Prostate gland (tissue), 2 donors: ENCODE measurements around the gene RGS11. TPM values are rescaled to one million over a fixed set of nuclear protein-coding genes. Genes with fewer than 3 reads are reported as not detected.

ENCODE experiments used
- DNase-seq: peaks from one replicate; pipeline ENCODE4 v3.0.0-alpha.2; 2019; ENCODE audit warnings: low spot score
- H3K27ac ChIP-seq, 2 donors: fragments of 200-600 bp; sonication (generic); 2 replicates each; pipeline ENCODE4 v1.5.1; 2017 to 2019
- H3K27me3 ChIP-seq: fragments of 200-600 bp; sonication (generic); replicated peaks from 2 replicates; pipeline ENCODE4 v1.5.1; 2019; ENCODE audit not compliant: insufficient read depth
- H3K36me3 ChIP-seq, 2 donors: fragments of 200-600 bp; sonication (generic); 1 replicate in 1 of 2; 2 replicates in 1 of 2; pipeline versions ENCODE4 v1.5.1 to v1.8.1; 2017 to 2019
- H3K4me1 ChIP-seq: fragments of 200-600 bp; sonication (generic); replicated peaks from 2 replicates; pipeline ENCODE4 v1.5.1; 2019
- H3K4me3 ChIP-seq, 2 donors: fragments of 200-600 bp; sonication (generic); 2 replicates each; pipeline ENCODE4 v1.5.1; 2017 to 2019
- H3K9me3 ChIP-seq: fragments of 200-600 bp; sonication (generic); 2 replicates; pipeline ENCODE4 v1.5.1; 2017
- CTCF ChIP-seq, 4 experiments: fragments of 200-600 bp in 2 of 4; fragments of 450-650 bp in 2 of 4; sonication (generic) in 2 of 4; IDR thresholded peaks; 1 replicate in 3 of 4; 2 replicates in 1 of 4; pipeline ENCODE4 v1.5.1; 2016 to 2019; ENCODE audit warnings: antibody characterized with exemption in 4 of 4, mild to moderate bottlenecking in 2 of 4, moderate library complexity in 2 of 4
- POLR2A ChIP-seq: fragments of 450-650 bp; IDR thresholded peaks from one replicate; pipeline ENCODE4 v1.6.1; 2016; ENCODE audit warnings: antibody characterized with exemption, mild to moderate bottlenecking
- POLR2AphosphoS5 ChIP-seq: sonication (generic); formaldehyde crosslinking; IDR thresholded peaks from one replicate; pipeline ENCODE4 v1.6.1; 2017; ENCODE audit warnings: antibody characterized with exemption
- WGBS: methylation state at CpG from one replicate; pipeline ENCODE4 v1.1.5; 2018; 5-methylcytosine and 5-hydroxymethylcytosine counted together
- intact Hi-C: fragments of 100-400 bp; cut with DNase I; formaldehyde crosslinking; loops from one replicate; pipeline ENCODE4 v1.14.2; 2022
- total RNA-seq, 2 donors: library from RNA; depleted of rRNA; stranded (reverse); fragments of >200 nt; gene quantifications; one replicate each; pipeline ENCODE4 v1.1.0, GENCODE V29; 2016

RGS11 gene
- total RNA-seq, 2 donors from 2014 or later, result 2.3 to 5.9 TPM

GRCh38 chr16:284204-285120 is 8.7 kb upstream of the RGS11 start:
- H3K4me3 ChIP-seq, result no peak overlapping the region
- H3K4me1 ChIP-seq, result peaks cover 5% of the 10 kb centered on the region
- H3K27me3 ChIP-seq, result peaks cover 6% of the 10 kb centered on the region
- no peaks in the 10 kb centered on the region for H3K36me3 ChIP-seq
- no peak for DNase-seq
- no peaks in the 10 kb centered on the region for H3K9me3 ChIP-seq
- intact Hi-C loops, result no loop called here
- WGBS, result 92% methylated on average over 48 of the region's 52 CpGs
- H3K27ac ChIP-seq, result no peak overlapping the region
- no peak for TF ChIP-seq POLR2A
- no peak for TF ChIP-seq CTCF (IDR thresholded peaks at IDR 0.05)
- no peak for TF ChIP-seq POLR2AphosphoS5

GRCh38 chr16:283033-283805 is 7.5 kb upstream of the RGS11 start, which contains the start of gene PDIA2:
Gene PDIA2, plus strand, starts transcription at chr16:283164. Its CDS starts 6 bp downstream, at chr16:283170.
- Histone ChIP-seq H3K27ac (no peak within 1 kb of the TSS), H3K4me1 (peaks cover 5% of the 10 kb centered on the region), H3K36me3 (no peaks in the 10 kb centered on the region), H3K4me3 (no peak within 1 kb of the TSS), H3K9me3 (no peaks in the 10 kb centered on the region), H3K27me3 (peaks cover 6% of the 10 kb centered on the region)
- no peak for DNase-seq
- WGBS, result 74% methylated on average over 19 of the region's 25 CpGs
- TF ChIP-seq POLR2A, result no peak
- no peak for TF ChIP-seq CTCF (IDR thresholded peaks at IDR 0.05)
- TF ChIP-seq POLR2AphosphoS5, result no peak
- intact Hi-C loops, result no loop called here

- Histone ChIP-seq H3K4me1 (peaks cover 5% of the 10 kb centered on the region), H3K4me3 (no peak overlapping the region), H3K27me3 (peaks cover 6% of the 10 kb centered on the region), H3K27ac (no peak overlapping the region), H3K36me3 (no peaks in the 10 kb centered on the region), H3K9me3 (no peaks in the 10 kb centered on the region)
- intact Hi-C loops, result no loop called here
- DNase-seq, result no peak
- TF ChIP-seq CTCF (IDR thresholded peaks at IDR 0.05) (no peak), POLR2A (no peak), POLR2AphosphoS5 (no peak)
- WGBS, result 72% methylated on average over 22 of the region's 22 CpGs
Observed at GRCh38 chr16:282491-282890, 6.7 kb upstream of the RGS11 start.

GRCh38 chr16:281660-282255 is 6.0 kb upstream of the RGS11 start:
- intact Hi-C loops, result no loop called here
- peaks cover 6% of the 10 kb centered on the region for H3K27me3 ChIP-seq
- TF ChIP-seq CTCF (IDR thresholded peaks at IDR 0.05) (no peak), POLR2A (no peak), POLR2AphosphoS5 (no peak)
- H3K4me1 ChIP-seq, result peaks cover 5% of the 10 kb centered on the region
- no peak overlapping the region for H3K4me3 ChIP-seq
- no peak overlapping the region for H3K27ac ChIP-seq
- no peak for DNase-seq
- H3K9me3 ChIP-seq, result no peaks in the 10 kb centered on the region
- H3K36me3 ChIP-seq, result no peaks in the 10 kb centered on the region
- WGBS, result 38% methylated on average over 21 of the region's 25 CpGs
